HepG2 (cell line): ENCODE measurements around the gene NXN. TPM values are rescaled to one million over a fixed set of nuclear protein-coding genes. Genes with fewer than 3 reads are reported as not detected.
A peak's percentile ranks its signal among the peaks of the same experiment; 100 is the strongest.

ENCODE experiments used
- ATAC-seq: fragments of 200-7000 bp; cut with Tn5 transposase; 3 replicates; pipeline ENCODE4 v1.9.1; 2020; ENCODE audit warnings: mild to moderate bottlenecking, moderate library complexity
- BruUV-seq: library from RNA; stranded (reverse); fragments of 400-500 nt; replicated peaks from 2 replicates; lab custom pipeline; 2021; lab: Mats Ljungman, UMichigan
- CTCF ChIA-PET: fragments of 300-600 bp; formaldehyde crosslinking; extraction: SDS; loops from one replicate; lab custom pipeline; 2021; ENCODE audit warnings: low total read pairs, inconsistent platforms, low intra/inter-chr PET ratio; lab: Yijun Ruan, JAX
- POLR2A ChIA-PET: fragments of 350-600 bp; sonication (Branson Sonifier 250); formaldehyde crosslinking; loops from one replicate; lab custom pipeline; 2020; ENCODE audit warnings: antibody characterized with exemption, inconsistent platforms; lab: Yijun Ruan, JAX
- DNase-seq: peaks from one replicate; pipeline ENCODE4 v3.0.0-alpha.2; 2015; ENCODE audit warnings: low spot score
- FAIRE-seq: peaks from 3 replicates; lab custom pipeline; 2011; peaks lifted over from hg19 to GRCh38; lab: Jason Lieb, UNC
- H2AFZ ChIP-seq: one replicate; pipeline ENCODE4 v1.6.1; 2011; ENCODE audit warnings: low read length, inconsistent platforms
- H3K27ac ChIP-seq: fragments of 300-600 bp; 3 replicates; pipeline ENCODE4 v1.8.0; 2011; ENCODE audit warnings: mixed run types, mild to moderate bottlenecking, mixed read lengths, low read length, inconsistent platforms; ENCODE audit not compliant: insufficient read depth; ENCODE audit errors: extremely low read length
- H3K27me3 ChIP-seq, 2 experiments: fragments of 200-600 bp in 1 of 2; 2 replicates in 1 of 2; 3 replicates in 1 of 2; pipeline versions ENCODE4 v1.6.0 to v1.8.0; 2011; ENCODE audit warnings: low read length in 2 of 2, mild to moderate bottlenecking in 2 of 2, moderate library complexity in 2 of 2, inconsistent platforms in 1 of 2; ENCODE audit not compliant: insufficient read depth in 2 of 2, control insufficient read depth in 1 of 2
- H3K36me3 ChIP-seq, 2 experiments: fragments of 200-600 bp in 1 of 2; replicated peaks in 1 of 2; 2 replicates in 1 of 2; 3 replicates in 1 of 2; pipeline versions ENCODE4 v1.5.1 to v1.8.0; 2011; ENCODE audit warnings: low read length in 2 of 2, inconsistent platforms in 1 of 2; ENCODE audit not compliant: insufficient read depth in 2 of 2, control insufficient read depth in 1 of 2
- H3K4me1 ChIP-seq: 2 replicates; pipeline ENCODE4 v1.5.1; 2012; ENCODE audit warnings: low read length, inconsistent platforms; ENCODE audit not compliant: insufficient read depth
- H3K4me2 ChIP-seq: 2 replicates; pipeline ENCODE4 v1.6.0; 2011; ENCODE audit warnings: low read depth, low read length, inconsistent platforms
- H3K4me3 ChIP-seq, 3 experiments: fragments of 200-600 bp in 1 of 3; sonication (generic), shearing (Covaris generic) in 1 of 3; replicated peaks in 1 of 3; 2 replicates each; pipeline ENCODE4 v1.5.1; 2011 to 2016; ENCODE audit warnings: low read length in 3 of 3, inconsistent platforms in 2 of 3, low read depth in 2 of 3, mild to moderate bottlenecking in 2 of 3, control low read depth in 1 of 3, mixed read lengths in 1 of 3; ENCODE audit not compliant: insufficient read depth in 1 of 3
- H3K79me2 ChIP-seq: one replicate; pipeline ENCODE4 v1.6.1; 2011; ENCODE audit warnings: low read length, inconsistent platforms; ENCODE audit not compliant: insufficient read depth
- H3K9ac ChIP-seq: 2 replicates; pipeline ENCODE4 v1.6.0; 2011; ENCODE audit warnings: mild to moderate bottlenecking, low read depth, low read length, inconsistent platforms; ENCODE audit not compliant: insufficient read depth
- H3K9me3 ChIP-seq: 2 replicates; pipeline ENCODE4 v1.5.1; 2012; ENCODE audit warnings: mild to moderate bottlenecking, low read length
- H4K20me1 ChIP-seq: 2 replicates; pipeline ENCODE4 v1.6.0; 2011; ENCODE audit warnings: inconsistent platforms, mild to moderate bottlenecking, low read length, moderate library complexity; ENCODE audit not compliant: insufficient read depth
- HINFP ChIP-seq: sonication (generic); formaldehyde crosslinking; IDR thresholded peaks from 2 replicates; pipeline ENCODE4 v1.4.0; 2020; ENCODE audit warnings: low read depth, mild to moderate bottlenecking, missing genetic modification reagents
- NFYC ChIP-seq: IDR thresholded peaks from 2 replicates; pipeline ENCODE4 v1.6.1; 2016; ENCODE audit warnings: missing genetic modification reagents, missing compliant biosample characterization
- PATZ1 ChIP-seq: sonication (generic); formaldehyde crosslinking; IDR thresholded peaks from 2 replicates; pipeline ENCODE4 v1.4.0; 2020; ENCODE audit warnings: missing genetic modification reagents
- RARA ChIP-seq: IDR thresholded peaks from 2 replicates; pipeline ENCODE4 v1.6.1; 2016; ENCODE audit warnings: missing genetic modification reagents, missing compliant biosample characterization
- ZBTB38 ChIP-seq: sonication (generic); formaldehyde crosslinking; IDR thresholded peaks from 2 replicates; pipeline ENCODE4 v1.5.1; 2020; ENCODE audit warnings: mild to moderate bottlenecking, missing genetic modification reagents
- ZFP36L1 ChIP-seq: sonication (generic); formaldehyde crosslinking; IDR thresholded peaks from 2 replicates; pipeline ENCODE4 v1.8.0; 2022; ENCODE audit warnings: mild to moderate bottlenecking, missing genetic modification reagents, moderate library complexity
- ZNF20 ChIP-seq: sonication (generic); formaldehyde crosslinking; IDR thresholded peaks from 2 replicates; pipeline ENCODE4 v1.4.0; 2020; ENCODE audit warnings: mild to moderate bottlenecking, moderate library complexity, missing genetic modification reagents
- ZNF576 ChIP-seq: sonication (generic); formaldehyde crosslinking; IDR thresholded peaks from 2 replicates; pipeline ENCODE4 v1.4.0; 2020; ENCODE audit warnings: mild to moderate bottlenecking, missing genetic modification reagents
- ZNF770 ChIP-seq: sonication (generic); formaldehyde crosslinking; IDR thresholded peaks from 2 replicates; pipeline ENCODE4 v1.5.0; 2020; ENCODE audit warnings: mild to moderate bottlenecking, missing genetic modification reagents
- WGBS: methylation state at CpG from one replicate; pipeline ENCODE4 v1.1.6; 2017; ENCODE audit warnings: low lambda C conversion rate; 5-methylcytosine and 5-hydroxymethylcytosine counted together
- in situ Hi-C: cut with HindIII; loops from 2 replicates; pipeline ENCODE4 v1.10.0; 2017; ENCODE audit warnings: low pct_unique_long_range_greater_than_20kb; ENCODE audit not compliant: extremely low pct_ligation_motif_present
- intact Hi-C: fragments of 100-400 bp; cut with micrococcal nuclease; formaldehyde crosslinking; loops from one replicate; pipeline ENCODE4 v1.10.0; 2022; ENCODE audit not compliant: unreplicated experiment
- polyA plus RNA-seq, 8 experiments: library from polyadenylated mRNA; depleted of rRNA in 3 of 8; stranded (reverse) in 7 of 8; unstranded in 1 of 8; fragments of >200 nt; fragmentation: Illumina TruSeq in 4 of 8; extraction: Trizol in 4 of 8; gene quantifications; 2 replicates each; pipeline versions ENCODE4 v1.2.1 to v1.2.3, GENCODE V29; 2011 to 2016; ENCODE audit warnings: low read depth in 4 of 8, missing spikeins in 1 of 8, mixed read lengths in 1 of 8; ENCODE audit not compliant: insufficient read depth in 1 of 8
- total RNA-seq, 5 experiments: library from RNA; depleted of rRNA; stranded (reverse); fragments of >200 nt; fragmentation: Illumina TruSeq; extraction: Trizol; gene quantifications; 2 replicates each; pipeline ENCODE4 v1.2.3, GENCODE V29; 2016; ENCODE audit warnings: low read depth in 1 of 5

The NXN gene
- total and polyA plus RNA-seq, 2 of the 13 experiments (the other 11 are each of a cell fraction or from before 2014, with no cell fraction given) = 22.2 to 24.3 TPM

- TF ChIP-seq ZFP36L1 (no peak), NFYC (CRISPR knock-in tag) (no peak), RARA (CRISPR knock-in tag) (no peak), ZNF20 (CRISPR knock-in tag) (no peak)
- TF ChIP-seq, all 625 proteins: peak for 0
Observed at GRCh38 chr17:1007310-1008007, 27.9 kb upstream of the NXN start (continued).

GRCh38 chr17:1006054-1006453 lies 26.5 kb upstream of the NXN start:
- no peak overlapping the region for H2AFZ ChIP-seq
- 95% methylated on average over 7 of the region's 16 CpGs for WGBS
- no peaks in the 10 kb centered on the region for H3K9me3 ChIP-seq
- peaks cover 7 to 10% of the 10 kb centered on the region in 2 experiments for H3K36me3 ChIP-seq
- ChIA-PET CTCF (no interaction called here), POLR2A (no interaction called here)
- H3K9ac ChIP-seq = no peak overlapping the region
- no peak overlapping the region for H3K4me3 ChIP-seq
- H3K4me1 ChIP-seq = peaks cover 15% of the 10 kb centered on the region
- intact Hi-C loops (no loop called here), in situ Hi-C loops (no loop called here)
- TF ChIP-seq ZBTB38 (CRISPR knock-in tag) (0 out of 2 replicates have a peak, but pooled peaks have one; percentile 20), ZNF770 (CRISPR knock-in tag) (0 out of 2 replicates have a peak, but pooled peaks have one; percentile 28), PATZ1 (CRISPR knock-in tag) (no peak), HINFP (CRISPR knock-in tag) (no peak), ZNF576 (CRISPR knock-in tag) (no peak)
- no peaks in the 10 kb centered on the region for H3K79me2 ChIP-seq
- no peak overlapping the region for H3K27ac ChIP-seq
- no peaks in the 10 kb centered on the region for H3K27me3 ChIP-seq
- BruUV-seq = no TSS peak
- H4K20me1 ChIP-seq = no peaks in the 10 kb centered on the region
- ATAC-seq = peak; percentile 18
- no peak overlapping the region for H3K4me2 ChIP-seq
- FAIRE-seq = no peak
- DNase-seq = no peak
